Neural cell (in vitro differentiated cells): ENCODE data around the gene POTEB3. TPM values are rescaled to one million over a fixed set of nuclear protein-coding genes. Genes with fewer than 3 reads are reported as not detected.
"Not testable (repeated sequence)": the region's sequence is repeated elsewhere in the genome, so short reads cannot be mapped to it uniquely, and the experiment has no call there.

ENCODE experiments used
- H2AFZ ChIP-seq: fragments of 200-600, 300-800 bp; sonication (generic), shearing (Covaris generic); 2 replicates; pipeline ENCODE4 v1.6.0; 2014; ENCODE audit warnings: low read depth, mild to moderate bottlenecking, antibody characterized with exemption, low read length, moderate library complexity
- H3F3A ChIP-seq: fragments of 200-600 bp; shearing (Covaris generic); 2 replicates; pipeline ENCODE4 v1.6.1; 2016; ENCODE audit warnings: mild to moderate bottlenecking, moderate library complexity, mixed read lengths, antibody characterized with exemption, low read length; ENCODE audit not compliant: insufficient read depth, poor library complexity, severe bottlenecking
- H3K27ac ChIP-seq: fragments of 200-600, 300-800 bp; sonication (generic), shearing (Covaris generic); 2 replicates; pipeline ENCODE4 v1.5.1; 2014; ENCODE audit warnings: mild to moderate bottlenecking, low read length, moderate library complexity
- H3K27me3 ChIP-seq: fragments of 300-800, 200-600 bp; sonication (generic), shearing (Covaris generic); 2 replicates; pipeline ENCODE4 v1.6.0; 2014; ENCODE audit warnings: mild to moderate bottlenecking, low read depth, low read length, moderate library complexity; ENCODE audit not compliant: insufficient read depth
- H3K36me3 ChIP-seq: fragments of 300-800, 200-600 bp; sonication (generic), shearing (Covaris generic); 2 replicates; pipeline ENCODE4 v1.5.1; 2014; ENCODE audit warnings: mild to moderate bottlenecking, antibody characterized with exemption, low read length, moderate library complexity; ENCODE audit not compliant: insufficient read depth
- H3K4me2 ChIP-seq: fragments of 300-800, 200-600 bp; sonication (generic), shearing (Covaris generic); 2 replicates; pipeline ENCODE4 v1.6.0; 2014; ENCODE audit warnings: mild to moderate bottlenecking, low read length
- H3K4me3 ChIP-seq: fragments of 300-800, 200-600 bp; sonication (generic), shearing (Covaris generic); 2 replicates; pipeline ENCODE4 v1.5.1; 2014; ENCODE audit warnings: mild to moderate bottlenecking, low read length, moderate library complexity
- H3K79me2 ChIP-seq: fragments of 200-600 bp; shearing (Covaris generic); replicated peaks from 2 replicates; pipeline ENCODE4 v1.6.0; 2014; ENCODE audit warnings: mild to moderate bottlenecking, low read length, moderate library complexity; ENCODE audit not compliant: insufficient read depth
- H3K9ac ChIP-seq: fragments of 300-800, 200-600 bp; sonication (generic), shearing (Covaris generic); 2 replicates; pipeline ENCODE4 v1.6.1; 2016; ENCODE audit warnings: mild to moderate bottlenecking, low read length, mixed read lengths
- H3K9me2 ChIP-seq: fragments of 200-600 bp; shearing (Covaris generic); 2 replicates; pipeline ENCODE4 v1.6.1; 2016; ENCODE audit warnings: mild to moderate bottlenecking, low read length, mixed read lengths; ENCODE audit not compliant: insufficient read depth
- H3K9me3 ChIP-seq: fragments of 200-600, 300-800 bp; sonication (generic), shearing (Covaris generic); 2 replicates; pipeline ENCODE4 v1.6.1; 2016; ENCODE audit warnings: mild to moderate bottlenecking, mixed run types, low read length, moderate library complexity, mixed read lengths
- H4K20me1 ChIP-seq: fragments of 200-600 bp; shearing (Covaris generic); 2 replicates; pipeline ENCODE4 v1.6.1; 2016; ENCODE audit warnings: mild to moderate bottlenecking, mixed run types; ENCODE audit not compliant: insufficient read depth
- polyA plus RNA-seq: library from polyadenylated mRNA; depleted of rRNA; stranded (reverse); fragments of >200 nt; gene quantifications from 2 replicates; pipeline ENCODE4 v1.2.3, GENCODE V29; 2014

Gene POTEB3
- polyA plus RNA-seq, 1 donor from 2014 or later = not detected

- not testable (repeated sequence) for H3K9me2 ChIP-seq, H2AFZ ChIP-seq, H3F3A ChIP-seq, H3K9me3 ChIP-seq, H3K27ac ChIP-seq, H3K79me2 ChIP-seq, H3K27me3 ChIP-seq, H3K4me3 ChIP-seq, H3K4me2 ChIP-seq, H3K9ac ChIP-seq, H3K36me3 ChIP-seq, H4K20me1 ChIP-seq
Measured at GRCh38 chr15:21397656-21398055, 42.6 kb downstream of the POTEB3 start.

DNA sequence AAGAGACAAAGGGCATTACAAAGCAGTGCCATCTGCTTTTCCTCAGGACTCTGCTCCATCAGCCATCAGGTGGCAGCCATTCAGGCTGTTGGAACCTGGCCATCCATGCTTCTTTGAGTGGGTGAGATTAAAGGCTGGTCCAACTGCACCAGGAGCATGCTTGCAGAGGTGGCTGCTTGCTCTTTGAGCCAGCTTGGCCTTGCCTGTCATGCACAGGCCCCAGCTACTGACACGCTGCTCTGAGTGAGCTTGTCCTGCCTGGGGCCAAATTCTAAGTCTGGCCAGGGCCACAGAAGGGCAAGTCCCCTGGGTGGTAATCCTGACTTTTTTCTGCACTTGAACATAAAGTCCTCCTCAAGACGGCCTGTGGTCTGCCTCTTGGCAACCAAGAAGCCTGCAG, 43.1 kb downstream of the POTEB3 start:
- not testable (repeated sequence) for H3K27me3 ChIP-seq, H3K9me2 ChIP-seq, H3K4me3 ChIP-seq, H3K27ac ChIP-seq, H3K4me2 ChIP-seq, H3K9me3 ChIP-seq, H2AFZ ChIP-seq, H3K79me2 ChIP-seq, H4K20me1 ChIP-seq, H3F3A ChIP-seq, H3K36me3 ChIP-seq, H3K9ac ChIP-seq

DNA sequence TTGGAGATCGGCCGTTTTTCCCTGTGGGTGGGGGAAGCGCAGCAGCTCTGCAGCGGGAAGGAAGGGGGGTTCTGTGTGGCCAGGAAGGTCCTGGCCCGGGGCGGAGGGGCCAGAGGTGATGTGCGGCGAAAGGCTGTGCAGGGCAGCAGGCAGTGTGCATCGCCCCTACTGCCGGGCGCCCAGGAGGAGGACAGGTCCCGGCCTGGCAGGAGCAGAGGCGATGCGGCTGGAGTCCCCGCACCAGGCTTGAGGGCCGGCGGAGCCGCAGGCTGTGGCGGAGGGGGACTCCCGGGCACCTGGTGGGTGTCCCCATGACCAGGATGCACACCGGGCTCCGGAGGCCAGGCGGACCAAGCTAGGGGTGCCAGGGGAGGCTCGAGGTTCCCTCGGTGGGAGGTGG, 54.3 kb downstream of the POTEB3 start:
- not testable (repeated sequence) for H3K4me2 ChIP-seq, H3K27ac ChIP-seq, H3K9me3 ChIP-seq, H2AFZ ChIP-seq, H3K9me2 ChIP-seq, H3K36me3 ChIP-seq, H3K9ac ChIP-seq, H3K79me2 ChIP-seq, H3K27me3 ChIP-seq, H4K20me1 ChIP-seq, H3F3A ChIP-seq, H3K4me3 ChIP-seq

GRCh38 chr15:21383866-21384485, 56.3 kb downstream of the POTEB3 start:
- H3K9ac ChIP-seq, H4K20me1 ChIP-seq, H2AFZ ChIP-seq, H3F3A ChIP-seq, H3K36me3 ChIP-seq, H3K27ac ChIP-seq, H3K27me3 ChIP-seq, H3K4me3 ChIP-seq, H3K4me2 ChIP-seq, H3K9me2 ChIP-seq, H3K79me2 ChIP-seq, H3K9me3 ChIP-seq: not testable (repeated sequence)

DNA sequence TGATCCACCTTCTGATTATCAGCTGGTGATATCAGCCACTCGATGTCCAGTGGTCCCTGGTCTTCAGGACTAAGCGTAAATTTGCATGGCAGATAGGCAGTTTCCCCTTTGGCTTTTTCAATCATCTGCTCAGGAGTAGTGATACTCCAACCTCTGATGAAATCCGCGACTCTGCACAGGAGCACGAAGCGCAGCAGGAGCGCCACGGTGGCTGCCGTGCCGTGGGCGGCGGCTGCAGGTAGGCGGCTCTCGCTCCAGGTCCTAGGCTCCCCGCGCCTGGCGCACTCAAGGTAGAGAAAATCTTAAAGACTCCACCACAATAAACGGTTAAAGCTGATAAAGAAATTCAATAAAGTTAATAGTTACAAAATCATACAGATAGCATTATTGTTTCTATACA, 66.6 kb downstream of the POTEB3 start:
- not testable (repeated sequence) for H2AFZ ChIP-seq, H3K27ac ChIP-seq, H4K20me1 ChIP-seq, H3K4me2 ChIP-seq, H3K9me2 ChIP-seq, H3K36me3 ChIP-seq, H3K79me2 ChIP-seq, H3K4me3 ChIP-seq, H3F3A ChIP-seq, H3K9ac ChIP-seq, H3K9me3 ChIP-seq, H3K27me3 ChIP-seq

DNA sequence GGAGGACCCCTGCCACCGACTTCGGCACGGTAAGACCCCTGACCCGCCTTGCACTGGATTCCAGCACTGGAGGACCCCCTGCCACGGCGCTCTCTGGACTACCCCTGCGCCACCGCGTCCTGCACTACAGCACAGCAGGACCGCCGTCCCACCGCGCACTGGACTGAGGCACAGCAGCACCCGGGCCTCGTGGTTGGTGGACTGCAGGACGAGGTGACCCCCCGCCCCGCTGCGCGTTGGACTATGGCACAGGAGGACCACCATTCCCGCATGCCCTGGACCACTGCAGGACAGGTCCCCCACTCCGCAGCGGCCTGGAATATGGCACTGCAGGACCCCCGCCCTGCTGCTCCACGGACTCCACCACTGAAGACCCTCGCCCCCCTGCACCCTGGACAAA, 71.1 kb downstream of the POTEB3 start:
- H3K9me2 ChIP-seq, H3K36me3 ChIP-seq, H3K4me2 ChIP-seq, H3K9ac ChIP-seq, H3K79me2 ChIP-seq, H3K9me3 ChIP-seq, H3K27me3 ChIP-seq, H4K20me1 ChIP-seq, H3F3A ChIP-seq, H3K4me3 ChIP-seq, H3K27ac ChIP-seq, H2AFZ ChIP-seq: not testable (repeated sequence)

- H3K4me3 ChIP-seq, H3K4me2 ChIP-seq, H3K36me3 ChIP-seq, H3K9ac ChIP-seq, H3F3A ChIP-seq, H3K9me2 ChIP-seq, H3K27me3 ChIP-seq, H2AFZ ChIP-seq, H3K9me3 ChIP-seq, H4K20me1 ChIP-seq, H3K27ac ChIP-seq, H3K79me2 ChIP-seq: not testable (repeated sequence)
Measured at GRCh38 chr15:21368625-21369024, 71.7 kb downstream of the POTEB3 start.
